ENCODE results near the gene ZBTB12. TPM values are rescaled to one million over a fixed set of nuclear protein-coding genes. Genes with fewer than 3 reads are reported as not detected.
"Not testable (repeated sequence)": the region's sequence is repeated elsewhere in the genome, so short reads cannot be mapped to it uniquely, and the experiment has no call there.

The ZBTB12 gene
- total and polyA plus RNA-seq, 7 donors = 0.83 to 4.3 (median 1.2) TPM

DNA sequence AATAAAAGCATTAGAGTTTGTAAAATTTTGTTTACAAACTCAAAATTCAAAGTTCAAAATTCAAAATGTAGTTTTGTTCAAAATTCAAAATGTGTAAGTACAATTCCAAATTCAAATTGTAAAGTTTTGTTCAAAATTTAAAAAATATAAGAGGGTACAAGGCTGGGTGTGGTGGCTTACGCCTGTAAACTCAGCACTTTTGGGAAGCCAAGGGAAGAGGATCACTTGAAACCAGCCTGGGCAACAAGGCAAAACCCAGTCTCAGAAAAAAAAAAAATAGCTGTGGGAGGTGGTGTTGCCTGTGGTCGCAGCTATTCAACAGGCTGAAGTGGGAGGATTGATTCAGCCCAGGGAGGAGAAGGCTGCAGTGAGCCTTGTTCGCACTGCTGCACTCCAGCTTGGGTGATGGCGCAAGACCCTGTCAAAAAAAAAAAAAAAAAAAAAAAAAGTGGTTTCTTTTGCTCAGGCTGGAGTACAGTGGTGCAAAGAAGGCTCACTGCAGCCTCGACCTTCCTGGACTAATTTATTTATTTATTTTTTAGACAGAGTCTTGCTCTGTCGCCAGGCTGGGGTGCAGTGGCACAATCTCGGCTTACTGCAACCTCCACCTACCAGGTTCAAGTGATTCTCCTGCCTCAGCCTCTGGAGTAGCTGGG, 5.4 kb upstream of the ZBTB12 start:
- DNase-seq = no peak
- H3K36me3 ChIP-seq = no peaks in the 10 kb centered on the region
- H3K4me1 ChIP-seq = peaks cover 0 to 25% (median 14%) of the 10 kb centered on the region in 4 donors
- no peak for TF ChIP-seq EP300 (IDR thresholded peaks at IDR 0.05)
- H3K4me3 ChIP-seq = no peak overlapping the region
- intact Hi-C loops (cut with DNase I) = loop anchor here (10.0 kb wide), 1 partner anchor 218 kb away; the partner anchor contains the start of gene ATF6B
- no peaks in the 10 kb centered on the region for H3K9me3 ChIP-seq
- no peak overlapping the region for H3K27ac ChIP-seq
- H3K27me3 ChIP-seq = no peaks in the 10 kb centered on the region
- 60 to 63% methylated on average over 7 of the region's 7 CpGs for WGBS, 2 donors

DNA sequence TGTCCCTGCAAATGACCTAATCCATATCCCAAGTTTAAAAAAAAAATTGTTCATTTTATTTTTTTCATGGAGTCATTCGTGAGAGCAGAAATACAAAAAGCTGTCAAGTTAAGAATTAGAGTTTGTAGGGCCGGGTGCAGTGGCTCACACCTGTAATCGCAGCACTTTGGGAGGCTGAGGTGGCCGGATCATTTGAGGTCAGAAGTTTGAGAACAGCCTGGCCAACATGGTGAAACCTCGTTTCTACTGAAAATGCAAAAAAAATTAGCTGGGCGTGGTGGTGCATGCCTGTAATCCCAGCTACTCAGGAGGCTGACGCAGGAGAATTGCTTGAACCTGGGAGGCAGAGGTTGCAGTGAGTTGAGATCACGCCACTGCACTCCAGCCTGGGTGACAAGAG, 4.8 kb upstream of the ZBTB12 start:
- not testable (repeated sequence) for H3K27me3 ChIP-seq, H3K27ac ChIP-seq, DNase-seq, H3K4me3 ChIP-seq, H3K9me3 ChIP-seq, H3K36me3 ChIP-seq
- 76 to 85% methylated on average over 8 of the region's 8 CpGs for WGBS, 2 donors
- intact Hi-C loops (cut with DNase I) = loop anchor here (10.0 kb wide), 1 partner anchor 218 kb away; the partner anchor contains the start of gene ATF6B
- peaks cover 0 to 25% (median 14%) of the 10 kb centered on the region in 4 donors for H3K4me1 ChIP-seq

DNA sequence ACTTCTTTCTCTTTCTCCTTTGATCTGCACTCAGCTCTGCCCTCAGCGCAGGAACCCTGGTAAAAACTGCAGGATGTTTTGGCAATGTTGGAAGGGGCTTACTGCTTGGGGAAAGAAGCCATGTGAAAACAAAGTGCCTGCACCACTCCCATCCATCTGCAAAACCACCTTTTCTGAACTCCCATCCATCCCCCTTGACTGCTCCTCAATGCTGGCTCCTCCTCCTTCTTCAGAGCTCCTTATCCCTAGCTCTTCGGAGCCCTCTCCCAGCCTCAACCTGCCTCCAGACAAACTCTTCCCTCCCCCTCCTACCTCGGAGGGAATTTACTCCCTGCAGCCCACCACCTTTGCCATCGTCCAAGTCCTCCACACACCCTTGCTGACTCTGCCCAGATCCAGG, 4.2 kb upstream of the ZBTB12 start:
- DNase-seq = no peak
- H3K9me3 ChIP-seq = no peaks in the 10 kb centered on the region
- no peak for TF ChIP-seq POLR2AphosphoS5 (IDR thresholded peaks at IDR 0.05)
- TF ChIP-seq EP300 (IDR thresholded peaks at IDR 0.05) = no peak
- no peak for TF ChIP-seq POLR2A (IDR thresholded peaks at IDR 0.05)
- TF ChIP-seq, protein P1, sequence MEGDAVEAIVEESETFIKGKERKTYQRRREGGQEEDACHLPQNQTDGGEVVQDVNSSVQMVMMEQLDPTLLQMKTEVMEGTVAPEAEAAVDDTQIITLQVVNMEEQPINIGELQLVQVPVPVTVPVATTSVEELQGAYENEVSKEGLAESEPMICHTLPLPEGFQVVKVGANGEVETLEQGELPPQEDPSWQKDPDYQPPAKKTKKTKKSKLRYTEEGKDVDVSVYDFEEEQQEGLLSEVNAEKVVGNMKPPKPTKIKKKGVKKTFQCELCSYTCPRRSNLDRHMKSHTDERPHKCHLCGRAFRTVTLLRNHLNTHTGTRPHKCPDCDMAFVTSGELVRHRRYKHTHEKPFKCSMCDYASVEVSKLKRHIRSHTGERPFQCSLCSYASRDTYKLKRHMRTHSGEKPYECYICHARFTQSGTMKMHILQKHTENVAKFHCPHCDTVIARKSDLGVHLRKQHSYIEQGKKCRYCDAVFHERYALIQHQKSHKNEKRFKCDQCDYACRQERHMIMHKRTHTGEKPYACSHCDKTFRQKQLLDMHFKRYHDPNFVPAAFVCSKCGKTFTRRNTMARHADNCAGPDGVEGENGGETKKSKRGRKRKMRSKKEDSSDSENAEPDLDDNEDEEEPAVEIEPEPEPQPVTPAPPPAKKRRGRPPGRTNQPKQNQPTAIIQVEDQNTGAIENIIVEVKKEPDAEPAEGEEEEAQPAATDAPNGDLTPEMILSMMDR (IDR thresholded peaks at IDR 0.05) = no peak
- no peaks in the 10 kb centered on the region for H3K27me3 ChIP-seq
- WGBS, 2 donors = 54 to 67% methylated on average over 4 of the region's 4 CpGs
- no peak overlapping the region for H3K27ac ChIP-seq
- peaks cover 0 to 24% (median 18%) of the 10 kb centered on the region in 4 donors for H3K4me1 ChIP-seq
- H3K36me3 ChIP-seq = no peaks in the 10 kb centered on the region
- H3K4me3 ChIP-seq = no peak overlapping the region
- intact Hi-C loops (cut with DNase I) = loop anchor here (10.0 kb wide), 1 partner anchor 219 kb away; the partner anchor contains the start of gene ATF6B

DNA sequence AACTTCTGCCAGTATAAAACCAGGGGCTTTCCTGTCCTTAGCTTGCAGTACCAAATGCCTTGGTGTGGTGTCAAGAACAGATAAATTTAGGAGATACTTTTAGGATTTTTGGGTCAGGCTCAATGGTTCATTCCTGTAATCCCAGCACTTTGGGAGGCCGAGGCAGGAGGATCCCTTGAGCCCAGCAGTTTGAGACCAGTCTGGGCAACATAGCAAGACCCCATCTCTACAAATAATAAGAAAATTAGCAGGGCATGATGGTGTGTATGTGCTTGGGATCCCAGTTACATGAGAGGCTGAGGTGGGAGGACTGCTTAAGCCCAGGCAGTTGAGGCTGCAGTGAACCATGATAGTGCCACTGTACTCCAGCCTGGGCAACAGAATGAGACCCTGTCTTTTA, 3.2 kb upstream of the ZBTB12 start:
- Histone ChIP-seq H3K36me3 (no peaks in the 10 kb centered on the region), H3K4me1 (peaks cover 0 to 31% (median 24%) of the 10 kb centered on the region in 4 donors), H3K4me3 (no peak overlapping the region), H3K27ac (no peak overlapping the region), H3K27me3 (no peaks in the 10 kb centered on the region), H3K9me3 (no peaks in the 10 kb centered on the region)
- 91 to 93% methylated on average over 1 of the region's 1 CpG for WGBS, 2 donors
- no peak for DNase-seq
- intact Hi-C loops (cut with DNase I) = loop anchor here (10.0 kb wide), 1 partner anchor 220 kb away; the partner anchor contains the start of gene ATF6B
- TF ChIP-seq EP300 (IDR thresholded peaks at IDR 0.05) (no peak), POLR2AphosphoS5 (IDR thresholded peaks at IDR 0.05) (no peak)
- TF ChIP-seq, protein P1 (IDR thresholded peaks at IDR 0.05) = no peak

DNA sequence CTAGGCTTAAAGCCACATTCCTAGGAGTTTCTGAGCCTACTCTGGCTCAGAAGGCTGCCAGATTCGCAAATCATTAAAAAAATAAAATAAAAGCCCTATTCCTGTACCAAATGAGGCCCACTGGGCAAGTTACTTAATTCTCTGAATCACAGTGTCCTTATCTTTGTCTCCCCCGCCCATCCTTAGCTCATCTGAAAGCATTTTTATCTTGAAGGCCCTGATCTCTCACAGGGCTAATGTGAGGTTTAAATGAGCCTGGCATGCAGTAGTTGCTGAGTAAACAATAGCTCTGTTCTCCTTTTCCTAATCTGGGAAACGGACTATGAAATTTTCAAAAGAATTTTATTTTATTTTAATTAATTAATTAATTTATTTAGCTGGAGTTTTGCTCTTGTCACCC, 2.1 kb upstream of the ZBTB12 start:
- Histone ChIP-seq H3K27ac (peak overlapping the region; percentile 84 to 93 (median 90)), H3K4me1 (peaks cover 0 to 38% (median 32%) of the 10 kb centered on the region in 4 donors), H3K4me3 (no peak overlapping the region), H3K27me3 (no peaks in the 10 kb centered on the region), H3K36me3 (no peaks in the 10 kb centered on the region), H3K9me3 (no peaks in the 10 kb centered on the region)
- intact Hi-C loops (cut with DNase I) = loop anchor here (2.0 to 10.0 kb wide), 3 partner anchors 41 to 221 kb away; partner anchors contain the start of genes ATF6B, NELFE, NEU1 and SKIC2
- TF ChIP-seq, protein P1 (IDR thresholded peaks at IDR 0.05) = no peak
- no peak for TF ChIP-seq POLR2AphosphoS5 (IDR thresholded peaks at IDR 0.05)
- TF ChIP-seq EP300 (IDR thresholded peaks at IDR 0.05) = no peak
- no peak for TF ChIP-seq POLR2A (IDR thresholded peaks at IDR 0.05)
- WGBS, 2 donors = 90 to 91% methylated on average over 3 of the region's 3 CpGs
- no peak for DNase-seq
